Dendritic cell treated with granulocyte-macrophage colony-stimulating factor and Interleukin-4, amounts not matched to agents 40 ng/mL and 50 ng/mL, for 4 days (primary cell): ENCODE results near the gene BATF.

Source experiments
- H3K27ac Mint-ChIP-seq: one replicate; pipeline ENCODE4 v1.8.0; 2022; ENCODE audit warnings: mild to moderate bottlenecking, mixed read lengths
- H3K27me3 Mint-ChIP-seq: one replicate; pipeline ENCODE4 v1.8.0; 2022; ENCODE audit warnings: mild to moderate bottlenecking, mixed read lengths
- H3K36me3 Mint-ChIP-seq: one replicate; pipeline ENCODE4 v1.8.0; 2022; ENCODE audit warnings: low read depth, mixed read lengths
- H3K4me1 Mint-ChIP-seq: one replicate; pipeline ENCODE4 v1.8.0; 2022; ENCODE audit warnings: low read depth, mixed read lengths
- H3K4me3 Mint-ChIP-seq: one replicate; pipeline ENCODE4 v1.8.0; 2022; ENCODE audit warnings: mild to moderate bottlenecking, moderate library complexity, mixed read lengths
- H3K9me3 Mint-ChIP-seq: one replicate; pipeline ENCODE4 v1.8.0; 2022; ENCODE audit warnings: mixed read lengths
- intact Hi-C: fragments of 100-400 bp; cut with micrococcal nuclease; formaldehyde crosslinking; loops from one replicate; pipeline ENCODE4 v1.15.0; 2022

BATF gene

GRCh38 chr14:75493592-75494087 is 28.6 kb upstream of the BATF start:
- Mint-ChIP-seq H3K27ac (no peak overlapping the region), H3K4me1 (peaks cover 43% of the 10 kb centered on the region), H3K4me3 (no peak overlapping the region), H3K27me3 (no peaks in the 10 kb centered on the region), H3K36me3 (no peaks in the 10 kb centered on the region), H3K9me3 (no peaks in the 10 kb centered on the region)
- intact Hi-C loops, result no loop called here

- H3K4me3 Mint-ChIP-seq, result no peak overlapping the region
- intact Hi-C loops, result no loop called here
- H3K27ac Mint-ChIP-seq, result no peak overlapping the region
- no peaks in the 10 kb centered on the region for H3K36me3 Mint-ChIP-seq
- H3K4me1 Mint-ChIP-seq, result peaks cover 40% of the 10 kb centered on the region
- H3K27me3 Mint-ChIP-seq, result no peaks in the 10 kb centered on the region
- no peaks in the 10 kb centered on the region for H3K9me3 Mint-ChIP-seq
Measured at GRCh38 chr14:75494896-75495295, 27.4 kb upstream of the BATF start.

- no peak overlapping the region for H3K27ac Mint-ChIP-seq
- intact Hi-C loops, result no loop called here
- no peaks in the 10 kb centered on the region for H3K27me3 Mint-ChIP-seq
- H3K9me3 Mint-ChIP-seq, result no peaks in the 10 kb centered on the region
- H3K4me3 Mint-ChIP-seq, result no peak overlapping the region
- H3K4me1 Mint-ChIP-seq, result peaks cover 40% of the 10 kb centered on the region
- H3K36me3 Mint-ChIP-seq, result no peaks in the 10 kb centered on the region
Measured at GRCh38 chr14:75495399-75495798, 26.9 kb upstream of the BATF start.

- intact Hi-C loops, result no loop called here
- Mint-ChIP-seq H3K27me3 (no peaks in the 10 kb centered on the region), H3K36me3 (no peaks in the 10 kb centered on the region), H3K9me3 (no peaks in the 10 kb centered on the region), H3K4me3 (no peak overlapping the region), H3K27ac (peak overlapping the region; percentile 67), H3K4me1 (peaks cover 40% of the 10 kb centered on the region)
Measured at GRCh38 chr14:75495882-75496281, 26.4 kb upstream of the BATF start.

- intact Hi-C loops, result no loop called here
- H3K9me3 Mint-ChIP-seq, result no peaks in the 10 kb centered on the region
- peak overlapping the region; percentile 67 for H3K27ac Mint-ChIP-seq
- H3K4me3 Mint-ChIP-seq, result no peak overlapping the region
- no peaks in the 10 kb centered on the region for H3K27me3 Mint-ChIP-seq
- H3K36me3 Mint-ChIP-seq, result no peaks in the 10 kb centered on the region
- peaks cover 40% of the 10 kb centered on the region for H3K4me1 Mint-ChIP-seq
Measured at GRCh38 chr14:75496755-75497154, 25.5 kb upstream of the BATF start.

- Mint-ChIP-seq H3K9me3 (no peaks in the 10 kb centered on the region), H3K27me3 (no peaks in the 10 kb centered on the region), H3K4me3 (no peak overlapping the region), H3K4me1 (peaks cover 40% of the 10 kb centered on the region), H3K27ac (peak overlapping the region; percentile 67), H3K36me3 (no peaks in the 10 kb centered on the region)
- intact Hi-C loops, result no loop called here
Measured at GRCh38 chr14:75497191-75497590, 25.1 kb upstream of the BATF start.

- Mint-ChIP-seq H3K9me3 (no peaks in the 10 kb centered on the region), H3K27me3 (no peaks in the 10 kb centered on the region), H3K4me3 (no peak overlapping the region), H3K27ac (peak overlapping the region; percentile 67), H3K4me1 (peaks cover 40% of the 10 kb centered on the region), H3K36me3 (no peaks in the 10 kb centered on the region)
- intact Hi-C loops, result no loop called here
Measured at GRCh38 chr14:75497701-75498100, 24.6 kb upstream of the BATF start.

- peaks cover 35% of the 10 kb centered on the region for H3K4me1 Mint-ChIP-seq
- H3K9me3 Mint-ChIP-seq, result no peaks in the 10 kb centered on the region
- H3K4me3 Mint-ChIP-seq, result no peak overlapping the region
- H3K27ac Mint-ChIP-seq, result no peak overlapping the region
- intact Hi-C loops, result no loop called here
- H3K27me3 Mint-ChIP-seq, result no peaks in the 10 kb centered on the region
- H3K36me3 Mint-ChIP-seq, result no peaks in the 10 kb centered on the region
Measured at GRCh38 chr14:75499084-75499875, 23.0 kb upstream of the BATF start.

- Mint-ChIP-seq H3K36me3 (no peaks in the 10 kb centered on the region), H3K27me3 (no peaks in the 10 kb centered on the region), H3K4me3 (no peak overlapping the region), H3K9me3 (no peaks in the 10 kb centered on the region), H3K27ac (no peak overlapping the region), H3K4me1 (peaks cover 19% of the 10 kb centered on the region)
- intact Hi-C loops, result no loop called here
Measured at GRCh38 chr14:75501080-75501479, 21.2 kb upstream of the BATF start.

GRCh38 chr14:75504411-75504810 is 17.9 kb upstream of the BATF start:
- Mint-ChIP-seq H3K9me3 (peaks cover 9% of the 10 kb centered on the region), H3K4me3 (no peak overlapping the region), H3K27ac (no peak overlapping the region), H3K4me1 (no peaks in the 10 kb centered on the region), H3K27me3 (no peaks in the 10 kb centered on the region), H3K36me3 (no peaks in the 10 kb centered on the region)
- intact Hi-C loops, result no loop called here

GRCh38 chr14:75506930-75507329 is 15.3 kb upstream of the BATF start:
- H3K9me3 Mint-ChIP-seq, result peaks cover 23% of the 10 kb centered on the region
- intact Hi-C loops, result no loop called here
- H3K4me3 Mint-ChIP-seq, result no peak overlapping the region
- no peaks in the 10 kb centered on the region for H3K36me3 Mint-ChIP-seq
- peaks cover 6% of the 10 kb centered on the region for H3K4me1 Mint-ChIP-seq
- H3K27me3 Mint-ChIP-seq, result no peaks in the 10 kb centered on the region
- H3K27ac Mint-ChIP-seq, result no peak overlapping the region

- no peaks in the 10 kb centered on the region for H3K27me3 Mint-ChIP-seq
Measured at GRCh38 chr14:75510547-75510946, 11.7 kb upstream of the BATF start.

GRCh38 chr14:75511201-75511600 is 11.1 kb upstream of the BATF start:
- Mint-ChIP-seq H3K27me3 (no peaks in the 10 kb centered on the region), H3K4me1 (peaks cover 28% of the 10 kb centered on the region), H3K9me3 (peaks cover 24% of the 10 kb centered on the region), H3K36me3 (no peaks in the 10 kb centered on the region), H3K4me3 (no peak overlapping the region), H3K27ac (no peak overlapping the region)
- intact Hi-C loops, result no loop called here

More at GRCh38 chr14:75510547-75510946, 11.7 kb upstream of the BATF start:
- no peak overlapping the region for H3K27ac Mint-ChIP-seq
- peaks cover 22% of the 10 kb centered on the region for H3K4me1 Mint-ChIP-seq
- intact Hi-C loops, result no loop called here
- H3K9me3 Mint-ChIP-seq, result peaks cover 24% of the 10 kb centered on the region
- H3K36me3 Mint-ChIP-seq, result no peaks in the 10 kb centered on the region
- H3K4me3 Mint-ChIP-seq, result no peak overlapping the region

- Mint-ChIP-seq H3K36me3 (no peaks in the 10 kb centered on the region), H3K9me3 (peaks cover 16% of the 10 kb centered on the region), H3K4me3 (no peak overlapping the region), H3K27me3 (no peaks in the 10 kb centered on the region), H3K4me1 (peaks cover 36% of the 10 kb centered on the region), H3K27ac (peak overlapping the region; percentile 81)
- intact Hi-C loops, result no loop called here
Measured at GRCh38 chr14:75513911-75514672, 8.2 kb upstream of the BATF start.
